GM12878 (cell line): Measurements from ENCODE around the gene RAPGEF4. TPM values are rescaled to one million over a fixed set of nuclear protein-coding genes. Genes with fewer than 3 reads are reported as not detected.

Source experiments
- CBX3 ChIP-seq: fragments of 200-600 bp; sonication (generic); IDR thresholded peaks from 2 replicates; pipeline ENCODE4 v1.6.1; 2016; ENCODE audit warnings: low read depth, borderline replicate concordance
- CEBPB ChIP-seq, 2 experiments: fragments of 150-350 bp in 1 of 2; IDR thresholded peaks; 2 replicates each; pipeline ENCODE4 v1.6.1; 2012 to 2014; ENCODE audit warnings: low read depth in 2 of 2, low read length in 2 of 2, borderline replicate concordance in 1 of 2, inconsistent platforms in 1 of 2
- ELK1 ChIP-seq: IDR thresholded peaks from 2 replicates; pipeline ENCODE4 v1.6.1; 2012; ENCODE audit warnings: low read depth, low read length, improper control_type of control experiment
- EP300 ChIP-seq, 2 experiments: fragments of 150-350 bp in 1 of 2; IDR thresholded peaks; 2 replicates each; pipeline ENCODE4 v1.6.1; 2011 to 2012; ENCODE audit warnings: low read depth in 2 of 2, low read length in 2 of 2, borderline replicate concordance in 1 of 2, improper control_type of control experiment in 1 of 2, inconsistent platforms in 1 of 2; ENCODE audit not compliant: control insufficient read depth in 1 of 2
- HSF1 ChIP-seq: fragments of 150-350 bp; IDR thresholded peaks from 2 replicates; pipeline ENCODE4 v1.6.1; 2014; ENCODE audit warnings: mild to moderate bottlenecking, low read depth, low read length
- IRF4 ChIP-seq: IDR thresholded peaks from 2 replicates; pipeline ENCODE4 v1.6.1; 2011; ENCODE audit warnings: low read depth, low read length
- MEF2B ChIP-seq: fragments of 450-650 bp; IDR thresholded peaks from 2 replicates; pipeline ENCODE4 v1.6.1; 2018; ENCODE audit warnings: mild to moderate bottlenecking, moderate library complexity; ENCODE audit not compliant: partially characterized antibody, poor library complexity, severe bottlenecking
- POLR2A ChIP-seq: IDR thresholded peaks from 2 replicates; pipeline ENCODE4 v1.6.1; 2011; ENCODE audit warnings: low read depth, mild to moderate bottlenecking, low read length
- POLR2AphosphoS2 ChIP-seq: IDR thresholded peaks from 2 replicates; pipeline ENCODE4 v1.6.1; 2011; ENCODE audit warnings: low read depth, mild to moderate bottlenecking, low read length, improper control_type of control experiment, moderate library complexity
- RAD21 ChIP-seq: IDR thresholded peaks from 2 replicates; pipeline ENCODE4 v1.6.1; 2011; ENCODE audit warnings: mild to moderate bottlenecking, low read depth, low read length, moderate library complexity; ENCODE audit not compliant: insufficient read depth
- RB1 ChIP-seq: fragments of 450-650 bp; formaldehyde crosslinking; IDR thresholded peaks from 2 replicates; pipeline ENCODE4 v1.6.1; 2017; ENCODE audit warnings: mild to moderate bottlenecking, borderline replicate concordance
- RCOR1 ChIP-seq: conservative IDR thresholded peaks from 2 replicates; pipeline ENCODE4 v1.6.1; 2012; ENCODE audit warnings: low read depth, low read length, improper control_type of control experiment
- SIN3A ChIP-seq: IDR thresholded peaks from 2 replicates; pipeline ENCODE4 v1.6.1; 2012; ENCODE audit warnings: low read depth, low read length, improper control_type of control experiment
- SREBF1 ChIP-seq: IDR thresholded peaks from 2 replicates; pipeline ENCODE4 v1.6.1; 2012; ENCODE audit warnings: mild to moderate bottlenecking, low read length
- USF2 ChIP-seq: IDR thresholded peaks from 2 replicates; pipeline ENCODE4 v1.6.1; 2011; ENCODE audit warnings: low read depth, low read length, improper control_type of control experiment, borderline replicate concordance
- ZBED1 ChIP-seq: IDR thresholded peaks from 2 replicates; pipeline ENCODE4 v1.6.1; 2016; ENCODE audit warnings: borderline replicate concordance
- ZNF622 ChIP-seq: fragments of 450-650 bp; IDR thresholded peaks from 2 replicates; pipeline ENCODE4 v1.6.1; 2017; ENCODE audit warnings: mild to moderate bottlenecking, inconsistent platforms
- ZNF687 ChIP-seq: fragments of 450-650 bp; IDR thresholded peaks from 2 replicates; pipeline ENCODE4 v1.6.1; 2017; ENCODE audit warnings: mild to moderate bottlenecking, moderate library complexity
- ZSCAN29 ChIP-seq: fragments of 450-650 bp; IDR thresholded peaks from 2 replicates; pipeline ENCODE4 v1.6.1; 2017; ENCODE audit warnings: mild to moderate bottlenecking, moderate library complexity
- ZZZ3 ChIP-seq: IDR thresholded peaks from 2 replicates; pipeline ENCODE4 v1.6.1; 2011; ENCODE audit warnings: low read depth; ENCODE audit not compliant: control insufficient read depth, insufficient read length
- polyA plus RNA-seq, 11 experiments: library from polyadenylated mRNA; depleted of rRNA in 4 of 11; unstranded in 6 of 11; stranded (reverse) in 5 of 11; fragments of >200 nt; fragmentation: Nextera tagmentation in 4 of 11; fragmentation: Illumina TruSeq in 1 of 11; extraction: Ambion mirVana in 4 of 11; extraction: Trizol in 1 of 11; gene quantifications; 1 replicate in 1 of 11; 2 replicates in 10 of 11; pipeline versions ENCODE4 v1.2.1 to v1.2.3, GENCODE V29; 2011 to 2016; ENCODE audit warnings: inconsistent platforms in 2 of 11, missing spikeins in 2 of 11, low read depth in 1 of 11
- total RNA-seq, 4 experiments: library from RNA; depleted of rRNA in 3 of 4; stranded (reverse); fragments of >200 nt in 3 of 4; fragmentation: Illumina TruSeq in 1 of 4; extraction: Trizol in 1 of 4; gene quantifications; 2 replicates each; pipeline versions ENCODE4 v1.2.1 to v1.2.3, GENCODE V29; 2013 to 2021

Gene RAPGEF4
- total and polyA plus RNA-seq, 10 of the 15 experiments (the other 5 are each of a cell fraction or from before 2014, with no cell fraction given), result 0.18 TPM; not detected in 8

GRCh38 chr2:172698041-172698863 is 37.4 kb upstream of the RAPGEF4 start (continued):
- TF ChIP-seq RB1, result no peak
- TF ChIP-seq RCOR1, result no peak
- no peak for TF ChIP-seq ZZZ3
- no peak for TF ChIP-seq HSF1
- TF ChIP-seq ZSCAN29, result no peak
- TF ChIP-seq USF2, result no peak
- TF ChIP-seq EP300 (IDR thresholded peaks at IDR 0.05; ENCODE audit: borderline replicate concordance in 1 of 2, control insufficient read depth in 1 of 2, low read depth in 2 of 2, low read length in 2 of 2), result no peak
- peak; percentile 59; the same call in 1 of the 2 replicates for TF ChIP-seq IRF4
- TF ChIP-seq ZNF622, result no peak
- TF ChIP-seq ELK1, result no peak
- no peak for TF ChIP-seq SIN3A
- TF ChIP-seq POLR2A, result no peak
- no peak for TF ChIP-seq RAD21
- TF ChIP-seq CEBPB (IDR thresholded peaks at IDR 0.05; ENCODE audit: borderline replicate concordance in 1 of 2, low read depth in 2 of 2, low read length in 2 of 2), result no peak
- TF ChIP-seq MEF2B, result peak; percentile 91
- no peak for TF ChIP-seq POLR2AphosphoS2
- TF ChIP-seq ZBED1, result no peak
- no peak for TF ChIP-seq SREBF1
- TF ChIP-seq CBX3, result no peak
- TF ChIP-seq ZNF687, result no peak
